22Rv1 (cell line): ENCODE data around the gene SH2D5.

Experiments
- CTCF ChIP-seq: fragments of 450-650 bp; IDR thresholded peaks from 2 replicates; pipeline ENCODE4 v1.5.1; 2017; ENCODE audit warnings: mild to moderate bottlenecking
- ZFX ChIP-seq: fragments of 450-650 bp; IDR thresholded peaks from 2 replicates; pipeline ENCODE4 v1.6.1; 2017; ENCODE audit warnings: antibody characterized with exemption, borderline replicate concordance

- TF ChIP-seq CTCF: no peak
- no peak for TF ChIP-seq ZFX
Measured at GRCh38 chr1:20681999-20682398, 50.5 kb downstream of the SH2D5 start.
